ENCODE results near the gene TSC22D4.

DNA sequence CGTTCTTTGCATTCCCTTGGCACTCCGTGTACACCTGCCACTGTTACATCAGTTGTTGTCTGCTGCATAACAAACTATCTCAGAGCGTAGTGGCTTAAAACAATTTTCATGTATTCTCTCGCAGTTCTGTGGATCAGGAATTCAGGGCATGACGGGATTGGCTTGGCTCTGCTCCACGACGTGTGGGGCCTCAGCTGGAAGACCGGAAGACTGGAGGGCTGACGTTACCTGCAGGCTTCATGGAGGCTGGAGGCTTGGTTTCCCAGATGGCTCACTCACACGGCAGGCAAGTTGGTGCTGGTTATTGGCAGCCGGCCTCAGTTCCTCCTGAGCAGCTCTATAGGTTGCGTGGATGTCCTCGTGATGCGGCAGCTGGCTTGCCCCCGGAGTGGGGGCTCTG lies 30.2 kb upstream of the TSC22D4 start:
- TF ChIP-seq ZNF274 (IDR thresholded peaks at IDR 0.05; ENCODE audit: low read depth, low read length) (no peak), YY1 (IDR thresholded peaks at IDR 0.05; ENCODE audit: insufficient read depth, insufficient read length) (no peak), SUZ12 (IDR thresholded peaks at IDR 0.05; ENCODE audit: extremely low read depth, insufficient read depth, insufficient read length) (no peak)
